ENCODE results near the gene CDH12. TPM values are rescaled to one million over a fixed set of nuclear protein-coding genes. Genes with fewer than 3 reads are reported as not detected.

CDH12 gene
- total RNA-seq, 1 experiment from 2014 or later: not detected

GRCh38 chr5:22391956-22392355, 461.2 kb downstream of the CDH12 start:
- Histone ChIP-seq H3K4me2 (ENCODE audit: insufficient read depth, insufficient read length, low read length) (no peak overlapping the region), H3K4ac (ENCODE audit: low read depth, low read length) (no peak overlapping the region), H3K4me1 (ENCODE audit: insufficient read depth, low read length) (no peaks in the 10 kb centered on the region), H3K56ac (ENCODE audit: insufficient read length, low read depth, low read length) (no peak overlapping the region), H2AFZ (ENCODE audit: low read length) (no peak overlapping the region), H3K27ac (ENCODE audit: insufficient read length, low read depth, low read length) (no peak overlapping the region), H4K8ac (replicated peaks; ENCODE audit: insufficient read length, low read depth, low read length) (no peak overlapping the region), H2AK5ac (ENCODE audit: insufficient read length, low read length) (no peak overlapping the region), H3K14ac (ENCODE audit: insufficient read depth, low read length) (no peak overlapping the region), H4K20me1 (ENCODE audit: control insufficient read depth, insufficient read depth, insufficient read length) (no peaks in the 10 kb centered on the region), H3K79me1 (ENCODE audit: insufficient read depth, low read depth, low read length, poor library complexity, severe bottlenecking) (no peaks in the 10 kb centered on the region), H3K9me3 (ENCODE audit: control insufficient read depth, low read depth, low read length) (no peaks in the 10 kb centered on the region), H2BK20ac (ENCODE audit: low read depth, low read length, poor library complexity, severe bottlenecking) (no peak overlapping the region), H2BK5ac (ENCODE audit: insufficient read length, low read length) (no peak overlapping the region), H3K23me2 (ENCODE audit: insufficient read length, low read depth, low read length, poor library complexity, severe bottlenecking) (no peaks in the 10 kb centered on the region), H3K23ac (ENCODE audit: insufficient read length, low read depth, low read length) (no peak overlapping the region), H2BK12ac (ENCODE audit: insufficient read length, low read depth, low read length) (no peak overlapping the region), H3K27me3 (ENCODE audit: insufficient read depth, low read length) (no peaks in the 10 kb centered on the region), H3K79me2 (ENCODE audit: insufficient read depth, low read length) (no peaks in the 10 kb centered on the region), H3K18ac (ENCODE audit: insufficient read length, low read depth, low read length) (no peak overlapping the region), H4K91ac (ENCODE audit: insufficient read length, low read depth, low read length) (no peak overlapping the region), H2BK120ac (ENCODE audit: low read depth, low read length, poor library complexity, severe bottlenecking) (no peak overlapping the region), H2BK15ac (ENCODE audit: low read depth, low read length) (no peak overlapping the region), H4K5ac (ENCODE audit: insufficient read length, low read depth, low read length) (no peak overlapping the region), H3T11ph (ENCODE audit: low read length) (no peak overlapping the region), H3K9ac (ENCODE audit: extremely low read depth, insufficient read length, low read length) (no peak overlapping the region)
- 0 out of 4 replicates have a peak, but pooled peaks cover 0 to 3% of the 10 kb centered on the region in 2 experiments for H3K4me1 Mint-ChIP-seq
- no peaks in the 10 kb centered on the region for H3K36me3 Mint-ChIP-seq (ENCODE audit: insufficient read depth in 1 of 3, low read depth in 3 of 3)
- no peak for DNase-seq
- TF ChIP-seq CTCF (conservative IDR thresholded peaks at IDR 0.05): no peak
- no peak overlapping the region for H3K27ac Mint-ChIP-seq
- no peaks in the 10 kb centered on the region for H3K27me3 Mint-ChIP-seq (ENCODE audit: low read depth)
- H3K4me3 Mint-ChIP-seq: no peak overlapping the region
- no CpG with 5 or more reads among the region's 3 CpGs for WGBS (ENCODE audit: extremely low coverage, insufficient read length, low lambda C conversion rate)
- no peaks in the 10 kb centered on the region for H3K9me3 Mint-ChIP-seq
